K562 (cell line): Measurements from ENCODE around the gene MBD1. TPM values are rescaled to one million over a fixed set of nuclear protein-coding genes. Genes with fewer than 3 reads are reported as not detected.

Source experiments
- ARID2 ChIP-seq: fragments of 450-650 bp; IDR thresholded peaks from 2 replicates; pipeline ENCODE4 v1.6.1; 2017; ENCODE audit warnings: antibody characterized with exemption, mild to moderate bottlenecking
- CREBBP ChIP-seq: IDR thresholded peaks from one replicate; pipeline ENCODE4 v1.6.1; 2012; ENCODE audit warnings: low read depth, mild to moderate bottlenecking, control low read depth, inconsistent platforms, low read length
- EZH2 ChIP-seq: IDR thresholded peaks from 2 replicates; pipeline ENCODE4 v1.6.1; 2012; ENCODE audit warnings: low read depth, mild to moderate bottlenecking, inconsistent platforms, low read length, borderline replicate concordance
- KLF16 ChIP-seq: IDR thresholded peaks from 2 replicates; pipeline ENCODE4 v1.6.1; 2016; ENCODE audit warnings: antibody characterized with exemption
- NCOA2 ChIP-seq, 2 experiments: fragments of 450-650 bp; IDR thresholded peaks; 2 replicates each; pipeline ENCODE4 v1.6.1; 2018; ENCODE audit warnings: mild to moderate bottlenecking in 2 of 2, moderate library complexity in 1 of 2; ENCODE audit not compliant: partially characterized antibody in 2 of 2
- NUFIP1 ChIP-seq: fragments of 450-650 bp; IDR thresholded peaks from 2 replicates; pipeline ENCODE4 v1.6.1; 2018; ENCODE audit not compliant: partially characterized antibody
- PHF8 ChIP-seq: fragments of 200-600 bp; sonication (generic); IDR thresholded peaks from 2 replicates; pipeline ENCODE4 v1.6.1; 2012; ENCODE audit warnings: mixed run types, mild to moderate bottlenecking, inconsistent platforms, low read length, moderate library complexity, borderline replicate concordance
- PTTG1 ChIP-seq: fragments of 450-650 bp; IDR thresholded peaks from 2 replicates; pipeline ENCODE4 v1.6.1; 2016; ENCODE audit warnings: low read depth, mild to moderate bottlenecking, missing genetic modification characterization, missing compliant biosample characterization
- RBM34 ChIP-seq: fragments of 200-400 bp; formaldehyde crosslinking; IDR thresholded peaks from 2 replicates; pipeline ENCODE4 v1.6.1; 2018; ENCODE audit warnings: low read length, borderline replicate concordance; ENCODE audit not compliant: insufficient read depth
- ZNF584 ChIP-seq: fragments of 200-800 bp; sonication (Bioruptor generic); IDR thresholded peaks from 2 replicates; pipeline ENCODE4 v1.6.1; 2016; ENCODE audit warnings: low read depth, mild to moderate bottlenecking, missing genetic modification characterization, missing compliant biosample characterization
- ZNF778 ChIP-seq: fragments of 450-650 bp; formaldehyde crosslinking; IDR thresholded peaks from 2 replicates; pipeline ENCODE4 v1.4.0; 2020; ENCODE audit warnings: mild to moderate bottlenecking, moderate library complexity
- ZNF830 ChIP-seq: fragments of 250-450 bp; sonication (Bioruptor Pico); IDR thresholded peaks from 2 replicates; pipeline ENCODE4 v1.5.0; 2021; ENCODE audit warnings: mild to moderate bottlenecking
- polyA plus RNA-seq, 8 experiments: library from polyadenylated mRNA; depleted of rRNA in 4 of 8; stranded (reverse) in 5 of 8; unstranded in 3 of 8; fragments of >200 nt; fragmentation: Nextera tagmentation in 2 of 8; fragmentation: Illumina TruSeq in 1 of 8; extraction: Ambion mirVana in 2 of 8; extraction: Trizol in 1 of 8; gene quantifications; 2 replicates each; pipeline versions ENCODE4 v1.2.1 to v1.2.3, GENCODE V29; 2011 to 2014; ENCODE audit warnings: inconsistent platforms in 1 of 8, missing spikeins in 1 of 8
- total RNA-seq, 7 experiments: library from RNA; depleted of rRNA in 6 of 7; stranded (reverse); fragments of >200 nt in 6 of 7; fragmentation: Illumina TruSeq in 2 of 7; extraction: Trizol in 2 of 7; gene quantifications; 2 replicates each; pipeline versions ENCODE4 v1.2.1 to v1.2.3, GENCODE V29; 2011 to 2021; ENCODE audit warnings: low replicate concordance in 1 of 7
- TF ChIP-seq, protein P1 (sequence below): sonication (generic); formaldehyde crosslinking; IDR thresholded peaks from 2 replicates; pipeline ENCODE4 v1.8.0; 2023; ENCODE audit warnings: missing genetic modification reagents, mild to moderate bottlenecking, borderline replicate concordance
- TF ChIP-seq, protein P2 (sequence below): sonication (generic); formaldehyde crosslinking; IDR thresholded peaks from 2 replicates; pipeline ENCODE4 v1.5.0; 2020; ENCODE audit warnings: missing genetic modification reagents
- TF ChIP-seq, protein P3 (sequence below): fragments of 250-450 bp; sonication (Bioruptor Pico); IDR thresholded peaks from 2 replicates; pipeline ENCODE4 v1.9.0; 2021; ENCODE audit warnings: mild to moderate bottlenecking, inconsistent platforms
- TF ChIP-seq, protein P4 (sequence below): fragments of 450-650 bp; IDR thresholded peaks from 2 replicates; pipeline ENCODE4 v1.7.0; 2016; ENCODE audit warnings: borderline replicate concordance

Gene MBD1
- total and polyA plus RNA-seq, 9 of the 15 experiments (the other 6 are each of a cell fraction or from before 2014, with no cell fraction given), result 3.0 to 59.7 (median 31.7) TPM

DNA sequence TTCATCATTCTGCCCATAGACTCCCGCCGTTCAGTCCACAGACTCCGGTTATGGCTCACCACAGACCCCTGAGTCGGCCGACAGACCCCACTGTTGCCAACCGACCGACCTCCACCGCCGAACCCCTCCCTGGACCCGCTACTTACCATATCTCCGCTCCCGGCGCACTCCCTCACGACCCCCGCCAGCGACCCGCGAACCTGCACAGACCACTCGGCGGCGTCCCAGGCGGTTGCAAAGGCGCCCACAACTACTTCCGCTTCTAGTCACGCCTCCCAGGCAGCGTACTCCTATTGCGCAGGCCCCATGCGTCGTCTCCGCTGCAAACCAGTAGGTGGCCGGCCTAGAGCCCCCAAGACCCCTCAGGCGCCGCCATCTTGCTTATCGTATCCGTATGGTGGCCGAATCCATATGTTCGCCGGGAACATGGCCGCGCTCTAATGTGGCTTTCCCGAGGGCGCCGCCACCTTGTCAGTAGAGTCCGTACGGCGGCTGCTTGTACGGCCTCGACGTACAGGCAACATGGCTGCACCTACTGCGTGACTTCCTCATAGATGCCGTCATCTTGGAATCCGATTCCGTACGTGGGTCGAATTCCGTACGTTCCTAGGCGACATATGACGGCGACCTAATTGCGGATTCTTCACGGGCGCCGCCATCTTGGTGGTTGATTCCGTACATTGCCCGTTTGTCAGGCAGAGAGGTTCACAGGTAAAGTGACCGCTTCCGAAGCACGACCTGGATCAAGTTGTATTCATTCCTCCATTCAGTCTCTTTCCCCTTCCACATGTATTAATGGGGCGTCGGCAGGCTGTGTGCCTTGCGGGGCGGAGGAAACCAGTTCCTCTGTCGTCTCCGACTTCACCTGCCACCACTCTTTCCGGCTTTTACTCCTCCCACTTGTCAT is 6.4 kb upstream of the MBD1 start, which contains the start of gene CXXC1 (continued):
- TF ChIP-seq EZH2 (no peak), PHF8 (peak; percentile 67; the same call in 1 of the 2 replicates), ZNF584 (CRISPR knock-in tag) (peak; percentile 99), ZNF778 (CRISPR knock-in tag) (no peak), PTTG1 (tag) (0 out of 2 replicates have a peak, but pooled peaks have one; percentile 33), ARID2 (peak; percentile 54; the same call in 1 of the 2 replicates), NCOA2 (IDR thresholded peaks at IDR 0.05; ENCODE audit: partially characterized antibody in 2 of 2) (no peak), RBM34 (no peak), NUFIP1 (no peak), ZNF830 (CRISPR knock-in tag) (no peak), CREBBP (no peak), KLF16 (0 out of 2 replicates have a peak, but pooled peaks have one; percentile 26)
- TF ChIP-seq, protein P1, sequence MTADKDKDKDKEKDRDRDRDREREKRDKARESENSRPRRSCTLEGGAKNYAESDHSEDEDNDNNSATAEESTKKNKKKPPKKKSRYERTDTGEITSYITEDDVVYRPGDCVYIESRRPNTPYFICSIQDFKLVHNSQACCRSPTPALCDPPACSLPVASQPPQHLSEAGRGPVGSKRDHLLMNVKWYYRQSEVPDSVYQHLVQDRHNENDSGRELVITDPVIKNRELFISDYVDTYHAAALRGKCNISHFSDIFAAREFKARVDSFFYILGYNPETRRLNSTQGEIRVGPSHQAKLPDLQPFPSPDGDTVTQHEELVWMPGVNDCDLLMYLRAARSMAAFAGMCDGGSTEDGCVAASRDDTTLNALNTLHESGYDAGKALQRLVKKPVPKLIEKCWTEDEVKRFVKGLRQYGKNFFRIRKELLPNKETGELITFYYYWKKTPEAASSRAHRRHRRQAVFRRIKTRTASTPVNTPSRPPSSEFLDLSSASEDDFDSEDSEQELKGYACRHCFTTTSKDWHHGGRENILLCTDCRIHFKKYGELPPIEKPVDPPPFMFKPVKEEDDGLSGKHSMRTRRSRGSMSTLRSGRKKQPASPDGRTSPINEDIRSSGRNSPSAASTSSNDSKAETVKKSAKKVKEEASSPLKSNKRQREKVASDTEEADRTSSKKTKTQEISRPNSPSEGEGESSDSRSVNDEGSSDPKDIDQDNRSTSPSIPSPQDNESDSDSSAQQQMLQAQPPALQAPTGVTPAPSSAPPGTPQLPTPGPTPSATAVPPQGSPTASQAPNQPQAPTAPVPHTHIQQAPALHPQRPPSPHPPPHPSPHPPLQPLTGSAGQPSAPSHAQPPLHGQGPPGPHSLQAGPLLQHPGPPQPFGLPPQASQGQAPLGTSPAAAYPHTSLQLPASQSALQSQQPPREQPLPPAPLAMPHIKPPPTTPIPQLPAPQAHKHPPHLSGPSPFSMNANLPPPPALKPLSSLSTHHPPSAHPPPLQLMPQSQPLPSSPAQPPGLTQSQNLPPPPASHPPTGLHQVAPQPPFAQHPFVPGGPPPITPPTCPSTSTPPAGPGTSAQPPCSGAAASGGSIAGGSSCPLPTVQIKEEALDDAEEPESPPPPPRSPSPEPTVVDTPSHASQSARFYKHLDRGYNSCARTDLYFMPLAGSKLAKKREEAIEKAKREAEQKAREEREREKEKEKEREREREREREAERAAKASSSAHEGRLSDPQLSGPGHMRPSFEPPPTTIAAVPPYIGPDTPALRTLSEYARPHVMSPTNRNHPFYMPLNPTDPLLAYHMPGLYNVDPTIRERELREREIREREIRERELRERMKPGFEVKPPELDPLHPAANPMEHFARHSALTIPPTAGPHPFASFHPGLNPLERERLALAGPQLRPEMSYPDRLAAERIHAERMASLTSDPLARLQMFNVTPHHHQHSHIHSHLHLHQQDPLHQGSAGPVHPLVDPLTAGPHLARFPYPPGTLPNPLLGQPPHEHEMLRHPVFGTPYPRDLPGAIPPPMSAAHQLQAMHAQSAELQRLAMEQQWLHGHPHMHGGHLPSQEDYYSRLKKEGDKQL (CRISPR knock-in tag), result no peak
- TF ChIP-seq, protein P2, sequence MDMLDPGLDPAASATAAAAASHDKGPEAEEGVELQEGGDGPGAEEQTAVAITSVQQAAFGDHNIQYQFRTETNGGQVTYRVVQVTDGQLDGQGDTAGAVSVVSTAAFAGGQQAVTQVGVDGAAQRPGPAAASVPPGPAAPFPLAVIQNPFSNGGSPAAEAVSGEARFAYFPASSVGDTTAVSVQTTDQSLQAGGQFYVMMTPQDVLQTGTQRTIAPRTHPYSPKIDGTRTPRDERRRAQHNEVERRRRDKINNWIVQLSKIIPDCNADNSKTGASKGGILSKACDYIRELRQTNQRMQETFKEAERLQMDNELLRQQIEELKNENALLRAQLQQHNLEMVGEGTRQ (CRISPR knock-in tag), result no peak
- TF ChIP-seq, protein P3, sequence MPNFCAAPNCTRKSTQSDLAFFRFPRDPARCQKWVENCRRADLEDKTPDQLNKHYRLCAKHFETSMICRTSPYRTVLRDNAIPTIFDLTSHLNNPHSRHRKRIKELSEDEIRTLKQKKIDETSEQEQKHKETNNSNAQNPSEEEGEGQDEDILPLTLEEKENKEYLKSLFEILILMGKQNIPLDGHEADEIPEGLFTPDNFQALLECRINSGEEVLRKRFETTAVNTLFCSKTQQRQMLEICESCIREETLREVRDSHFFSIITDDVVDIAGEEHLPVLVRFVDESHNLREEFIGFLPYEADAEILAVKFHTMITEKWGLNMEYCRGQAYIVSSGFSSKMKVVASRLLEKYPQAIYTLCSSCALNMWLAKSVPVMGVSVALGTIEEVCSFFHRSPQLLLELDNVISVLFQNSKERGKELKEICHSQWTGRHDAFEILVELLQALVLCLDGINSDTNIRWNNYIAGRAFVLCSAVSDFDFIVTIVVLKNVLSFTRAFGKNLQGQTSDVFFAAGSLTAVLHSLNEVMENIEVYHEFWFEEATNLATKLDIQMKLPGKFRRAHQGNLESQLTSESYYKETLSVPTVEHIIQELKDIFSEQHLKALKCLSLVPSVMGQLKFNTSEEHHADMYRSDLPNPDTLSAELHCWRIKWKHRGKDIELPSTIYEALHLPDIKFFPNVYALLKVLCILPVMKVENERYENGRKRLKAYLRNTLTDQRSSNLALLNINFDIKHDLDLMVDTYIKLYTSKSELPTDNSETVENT (CRISPR knock-in tag), result no peak
- TF ChIP-seq, protein P4, sequence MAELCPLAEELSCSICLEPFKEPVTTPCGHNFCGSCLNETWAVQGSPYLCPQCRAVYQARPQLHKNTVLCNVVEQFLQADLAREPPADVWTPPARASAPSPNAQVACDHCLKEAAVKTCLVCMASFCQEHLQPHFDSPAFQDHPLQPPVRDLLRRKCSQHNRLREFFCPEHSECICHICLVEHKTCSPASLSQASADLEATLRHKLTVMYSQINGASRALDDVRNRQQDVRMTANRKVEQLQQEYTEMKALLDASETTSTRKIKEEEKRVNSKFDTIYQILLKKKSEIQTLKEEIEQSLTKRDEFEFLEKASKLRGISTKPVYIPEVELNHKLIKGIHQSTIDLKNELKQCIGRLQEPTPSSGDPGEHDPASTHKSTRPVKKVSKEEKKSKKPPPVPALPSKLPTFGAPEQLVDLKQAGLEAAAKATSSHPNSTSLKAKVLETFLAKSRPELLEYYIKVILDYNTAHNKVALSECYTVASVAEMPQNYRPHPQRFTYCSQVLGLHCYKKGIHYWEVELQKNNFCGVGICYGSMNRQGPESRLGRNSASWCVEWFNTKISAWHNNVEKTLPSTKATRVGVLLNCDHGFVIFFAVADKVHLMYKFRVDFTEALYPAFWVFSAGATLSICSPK, result no peak
